Measurements from ENCODE around the gene OR7E24.
"Not testable (repeated sequence)": the region's sequence is repeated elsewhere in the genome, so short reads cannot be mapped to it uniquely, and the experiment has no call there.

OR7E24 gene

GRCh38 chr19:9250630-9251029 lies at the start of gene OR7E24:
OR7E24 (plus strand) TSS chr19:9250930; CDS start chr19:9251044, 114 bp downstream.
- no peak for DNase-seq (ENCODE audit: low spot score)

GRCh38 chr19:9205501-9206113 lies 45.1 kb upstream of the OR7E24 start:
- DNase-seq (ENCODE audit: low spot score) = no peak

DNA sequence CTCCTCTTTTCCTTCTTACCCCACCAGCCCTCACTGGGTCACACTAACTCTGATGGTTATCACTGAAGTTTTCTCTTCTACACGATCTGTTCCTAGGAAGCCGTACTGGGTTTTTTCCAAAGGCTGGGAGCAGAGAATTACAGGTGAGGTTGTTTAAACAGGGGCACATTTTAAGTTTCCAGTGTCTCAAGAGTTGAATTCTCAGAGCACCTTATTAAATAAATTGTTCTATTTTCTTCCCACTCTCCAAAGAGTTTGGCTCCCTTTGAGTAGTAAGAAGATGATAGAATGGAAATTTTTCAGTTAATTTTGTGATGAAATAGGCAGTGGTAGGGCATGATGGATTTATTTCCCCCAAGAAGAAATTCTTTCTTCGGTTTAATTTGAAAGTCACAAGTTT lies 31.2 kb upstream of the OR7E24 start, which contains the start of gene OR7D4:
Gene OR7D4, minus strand, starts transcription at position 101 of the 400 bp plus-strand sequence. CDS start 4,752 bp downstream, outside the sequence.
- no peak for DNase-seq (ENCODE audit: low spot score)

DNA sequence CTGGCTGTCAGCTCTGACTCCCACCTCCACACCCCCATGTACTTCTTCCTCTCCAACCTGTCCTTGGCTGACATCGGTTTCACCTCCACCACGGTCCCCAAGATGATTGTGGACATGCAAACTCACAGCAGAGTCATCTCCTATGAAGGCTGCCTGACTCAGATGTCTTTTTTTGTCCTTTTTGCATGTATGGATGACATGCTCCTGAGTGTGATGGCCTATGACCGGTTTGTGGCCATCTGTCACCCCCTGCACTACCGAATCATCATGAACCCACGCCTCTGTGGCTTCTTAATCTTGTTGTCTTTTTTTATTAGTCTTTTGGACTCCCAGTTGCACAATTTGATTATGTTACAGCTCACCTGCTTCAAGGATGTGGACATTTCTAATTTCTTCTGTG lies 506 bp downstream of the OR7E24 start:
- DNase-seq (ENCODE audit: low spot score) = no peak

GRCh38 chr19:9283485-9283884 lies 32.8 kb downstream of the OR7E24 start:
- not testable (repeated sequence) for DNase-seq (ENCODE audit: low spot score)

- DNase-seq (ENCODE audit: low spot score) = no peak
Observed at GRCh38 chr19:9289231-9289884, 38.6 kb downstream of the OR7E24 start.

DNA sequence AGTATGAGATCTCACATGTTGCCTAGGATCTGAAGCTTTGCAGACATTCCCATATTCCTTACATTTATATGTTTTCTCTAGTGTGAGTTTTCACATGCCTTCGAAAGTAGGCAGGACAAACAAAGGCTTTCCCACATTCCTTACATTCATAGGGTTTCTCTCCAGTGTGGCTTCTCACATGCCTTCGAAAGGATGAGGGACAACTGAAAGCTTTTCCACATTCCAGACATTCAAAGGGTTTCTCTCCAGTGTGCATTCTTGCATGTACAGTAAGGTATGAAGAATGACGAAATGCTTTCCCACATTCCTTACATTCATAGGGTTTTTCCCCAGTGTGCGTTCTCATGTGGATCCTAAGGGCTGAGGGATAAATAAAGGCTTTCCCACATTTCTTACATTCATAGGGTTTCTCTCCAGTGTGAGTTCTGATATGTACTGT lies 44.7 kb downstream of the OR7E24 start:
- DNase-seq (ENCODE audit: low spot score) = no peak

GRCh38 chr19:9296336-9296735 lies 45.6 kb downstream of the OR7E24 start:
- no peak for DNase-seq (ENCODE audit: low spot score)
